ENCODE results near the gene MAML3.

- TF ChIP-seq POLR2A (IDR thresholded peaks at IDR 0.05; ENCODE audit: low read length), result no peak
- TF ChIP-seq GATA1 (IDR thresholded peaks at IDR 0.05; ENCODE audit: low read depth, low read length), result no peak
Measured at GRCh38 chr4:139789096-139789654, 364.8 kb downstream of the MAML3 start.
